Epithelial cell of esophagus (primary cell): ENCODE measurements around the gene CELF4.

ENCODE experiments used
- DNase-seq: peaks from one replicate; pipeline ENCODE4 v3.0.0; 2010; ENCODE audit warnings: low read depth
- H3K4me3 ChIP-seq: 2 replicates; pipeline ENCODE4 v1.5.1; 2011; ENCODE audit warnings: mild to moderate bottlenecking, low read length, control low read depth
- TF ChIP-seq, protein P1 (sequence below): IDR thresholded peaks from 2 replicates; pipeline ENCODE4 v1.5.1; 2011; ENCODE audit warnings: low read depth, mild to moderate bottlenecking, low read length, control low read depth, inconsistent platforms; ENCODE audit not compliant: insufficient read depth; ENCODE audit errors: missing control alignments

CELF4 gene

DNA sequence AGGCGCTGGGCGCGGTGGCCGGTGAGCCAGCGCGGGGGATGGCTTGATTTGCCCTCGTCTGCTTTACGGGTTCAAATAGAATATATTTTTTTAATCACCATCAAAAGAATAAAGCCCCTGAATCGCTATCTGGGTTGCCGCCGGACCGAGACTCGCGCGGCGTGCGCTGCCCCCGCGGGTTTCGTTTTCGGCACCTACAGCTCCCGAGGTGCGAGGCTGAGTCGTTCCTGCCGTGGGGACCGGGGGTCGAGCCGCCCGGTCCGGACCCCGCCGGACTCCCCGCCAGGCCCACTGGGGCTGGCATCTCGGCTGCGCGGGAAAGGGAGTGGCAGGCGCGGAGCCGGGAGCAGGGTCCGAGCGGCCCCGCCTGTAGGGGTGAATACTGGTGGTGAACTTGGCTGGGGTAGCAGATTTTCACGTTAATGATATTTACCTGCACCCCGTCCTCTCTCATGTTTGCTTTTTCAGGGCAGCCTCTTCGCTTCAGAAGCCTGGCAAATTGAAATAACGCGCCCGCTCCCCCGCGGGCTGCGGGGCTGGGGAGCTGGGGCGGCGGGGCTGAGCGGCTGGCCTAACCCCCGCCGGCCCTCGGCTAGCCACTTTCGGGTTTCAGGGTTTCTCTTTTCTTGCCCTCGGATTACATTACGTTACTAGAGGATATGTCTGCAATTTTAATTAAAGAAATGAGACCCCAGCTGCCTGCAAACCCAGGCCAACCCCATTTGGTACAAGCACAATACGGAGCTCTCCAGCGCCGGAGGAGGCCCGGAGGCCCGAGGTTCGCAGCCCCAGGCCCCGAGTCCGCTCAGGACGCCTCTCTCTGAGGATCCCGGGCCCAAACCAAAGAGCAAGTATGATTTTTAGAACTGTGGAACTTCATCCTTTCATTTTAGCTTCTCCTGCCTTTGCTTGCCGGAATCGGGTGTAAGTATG, 1.7 kb upstream of the CELF4 start:
- TF ChIP-seq, protein P1, sequence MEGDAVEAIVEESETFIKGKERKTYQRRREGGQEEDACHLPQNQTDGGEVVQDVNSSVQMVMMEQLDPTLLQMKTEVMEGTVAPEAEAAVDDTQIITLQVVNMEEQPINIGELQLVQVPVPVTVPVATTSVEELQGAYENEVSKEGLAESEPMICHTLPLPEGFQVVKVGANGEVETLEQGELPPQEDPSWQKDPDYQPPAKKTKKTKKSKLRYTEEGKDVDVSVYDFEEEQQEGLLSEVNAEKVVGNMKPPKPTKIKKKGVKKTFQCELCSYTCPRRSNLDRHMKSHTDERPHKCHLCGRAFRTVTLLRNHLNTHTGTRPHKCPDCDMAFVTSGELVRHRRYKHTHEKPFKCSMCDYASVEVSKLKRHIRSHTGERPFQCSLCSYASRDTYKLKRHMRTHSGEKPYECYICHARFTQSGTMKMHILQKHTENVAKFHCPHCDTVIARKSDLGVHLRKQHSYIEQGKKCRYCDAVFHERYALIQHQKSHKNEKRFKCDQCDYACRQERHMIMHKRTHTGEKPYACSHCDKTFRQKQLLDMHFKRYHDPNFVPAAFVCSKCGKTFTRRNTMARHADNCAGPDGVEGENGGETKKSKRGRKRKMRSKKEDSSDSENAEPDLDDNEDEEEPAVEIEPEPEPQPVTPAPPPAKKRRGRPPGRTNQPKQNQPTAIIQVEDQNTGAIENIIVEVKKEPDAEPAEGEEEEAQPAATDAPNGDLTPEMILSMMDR, result no peak
- H3K4me3 ChIP-seq, result peak overlapping the region; percentile 37
- DNase-seq, result no peak

DNA sequence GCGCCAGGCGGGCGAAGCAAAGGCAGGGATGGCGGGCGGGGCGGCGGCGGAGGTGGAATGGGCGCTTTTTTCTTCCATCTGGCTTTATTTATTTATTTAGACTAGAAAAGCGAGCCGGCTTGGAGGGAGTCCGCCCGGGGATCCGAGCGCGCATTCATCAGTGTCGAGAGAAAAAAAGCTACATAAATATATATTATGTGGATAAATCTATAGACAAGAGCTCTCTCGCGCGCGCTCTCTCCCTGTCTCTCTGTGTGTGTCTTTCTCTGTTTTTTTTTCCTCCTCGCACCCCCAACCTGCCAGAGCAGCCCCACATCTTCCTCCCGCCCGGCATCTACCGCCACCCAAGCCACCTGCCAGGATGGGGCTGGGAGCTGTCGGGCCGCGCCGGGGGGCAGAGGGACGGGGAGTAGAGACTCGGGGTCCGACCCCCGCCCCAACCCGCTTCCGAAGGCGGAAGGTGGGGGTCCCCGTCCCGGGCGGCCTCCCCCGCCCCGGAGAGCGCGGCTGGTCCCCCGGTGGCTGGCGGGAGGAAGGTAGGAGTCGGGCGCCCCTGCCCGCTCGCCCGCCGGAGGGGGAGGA, 972 bp upstream of the CELF4 start:
- H3K4me3 ChIP-seq, result peak overlapping the region; percentile 37
- TF ChIP-seq, protein P1, result no peak
- peak; percentile 5 for DNase-seq

DNA sequence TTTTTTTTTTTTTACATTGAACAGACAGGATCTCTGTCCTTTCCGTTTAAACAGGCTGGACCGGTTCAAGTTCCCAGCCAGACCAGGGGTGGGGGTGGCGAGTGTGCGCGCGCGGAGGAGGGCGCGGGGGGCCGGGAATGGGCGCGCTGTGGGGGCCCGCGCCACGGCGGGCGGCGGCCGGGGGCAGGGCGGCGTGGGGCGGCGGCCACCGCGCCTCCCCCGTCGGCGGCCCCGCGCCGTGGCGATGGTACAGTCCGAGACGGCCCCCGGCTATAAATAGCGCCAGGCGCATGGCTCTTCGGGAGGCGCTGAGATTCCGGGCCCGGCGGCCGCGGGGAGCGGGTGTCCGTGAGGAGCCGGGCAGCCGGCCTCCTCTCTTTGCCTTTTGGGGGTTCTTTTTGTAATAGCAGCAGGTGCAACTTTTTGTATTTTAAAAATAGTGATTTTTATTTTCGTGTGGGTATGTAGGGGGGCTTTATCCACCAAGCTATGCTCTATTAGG, 430 bp upstream of the CELF4 start:
- DNase-seq, result peak; percentile 33
- TF ChIP-seq, protein P1, result no peak

DNA sequence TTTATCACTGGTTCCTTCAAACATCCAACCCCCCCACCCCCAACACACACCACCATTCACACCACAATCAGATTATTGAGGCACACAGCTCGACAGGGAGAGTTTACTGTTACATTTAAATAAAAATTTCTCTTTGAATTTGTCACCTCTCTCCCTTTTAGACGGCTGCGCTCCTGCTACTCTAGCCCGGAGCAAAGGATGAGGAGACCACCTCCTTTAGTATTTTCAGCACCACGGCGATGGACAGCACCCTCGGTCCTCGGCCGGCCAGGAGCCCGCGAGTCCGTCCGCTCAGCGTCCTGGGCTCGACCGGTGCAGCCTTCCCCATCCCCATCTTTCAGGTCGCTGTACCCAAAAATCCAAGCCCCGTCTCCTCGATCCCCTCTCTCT, 892 bp downstream of the CELF4 start:
- TF ChIP-seq, protein P1, result no peak
- H3K4me3 ChIP-seq, result no peak overlapping the region
- peak; percentile 40 for DNase-seq

More for the DNA sequence above, 430 bp upstream of the CELF4 start:
- H3K4me3 ChIP-seq, result peak overlapping the region; percentile 57

DNA sequence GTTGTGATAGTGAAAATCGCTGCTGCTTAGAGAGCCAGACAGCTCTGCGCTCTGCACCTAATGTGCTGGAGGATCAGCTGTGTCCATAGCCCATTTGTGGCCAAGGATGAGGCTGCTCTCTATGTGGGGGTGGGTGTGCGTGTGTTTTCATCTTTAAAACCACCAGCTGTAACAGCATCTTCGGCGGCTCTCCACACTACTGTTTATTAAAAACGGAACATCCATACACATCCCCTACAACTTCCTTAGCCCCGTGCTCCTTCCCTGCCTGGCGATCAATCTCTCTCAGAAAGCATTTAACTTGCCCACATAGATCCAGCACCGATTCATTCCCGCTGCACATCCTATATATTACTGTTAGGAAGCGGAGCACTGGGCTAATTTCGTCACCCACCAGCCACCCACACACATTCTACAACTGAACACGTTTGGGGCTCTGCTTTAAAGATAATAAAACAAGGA, 1.6 kb downstream of the CELF4 start:
- TF ChIP-seq, protein P1, result no peak
- DNase-seq, result no peak
- no peak overlapping the region for H3K4me3 ChIP-seq

DNA sequence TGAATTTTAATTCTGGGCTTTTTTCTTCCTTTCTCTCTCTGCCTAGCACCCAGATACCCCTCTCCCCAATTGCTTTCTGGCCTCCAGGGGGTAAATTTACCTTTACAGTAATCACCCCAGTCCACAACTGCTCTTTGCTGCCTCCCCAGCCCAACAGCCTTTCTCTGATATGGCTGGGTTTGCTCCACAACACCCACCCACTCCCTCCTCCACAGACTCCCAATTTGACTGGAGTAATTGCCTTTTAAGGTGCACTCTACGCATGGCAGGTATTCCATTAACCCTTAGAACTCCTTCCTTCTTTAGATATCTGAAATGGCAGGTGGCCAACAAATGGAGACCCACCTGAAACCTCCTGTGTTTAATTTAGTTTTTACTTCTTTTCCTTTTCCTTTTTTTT, 3.6 kb downstream of the CELF4 start:
- TF ChIP-seq, protein P1, result no peak
- DNase-seq, result no peak
- H3K4me3 ChIP-seq, result no peak overlapping the region
